Stimulated activated naive CD8-positive, alpha-beta T cell treated with anti-CD3 and anti-CD28 coated beads, Interleukin-15, Interleukin-2, amounts not matched to agents 100 ng/mL and 50 ng/mL, for 24 hours (primary cell): ENCODE results near the gene MRC2.
A peak's percentile ranks its signal among the peaks of the same experiment; 100 is the strongest.

Experiments used
- H3K27ac Mint-ChIP-seq: one replicate; pipeline ENCODE4 v1.8.0; 2021; ENCODE audit warnings: mild to moderate bottlenecking, mixed read lengths
- H3K27me3 Mint-ChIP-seq: one replicate; pipeline ENCODE4 v1.8.0; 2021; ENCODE audit warnings: mixed read lengths
- H3K36me3 Mint-ChIP-seq: one replicate; pipeline ENCODE4 v1.8.0; 2021; ENCODE audit warnings: low read depth, mixed read lengths
- H3K4me1 Mint-ChIP-seq: one replicate; pipeline ENCODE4 v1.8.0; 2021; ENCODE audit warnings: low read depth, mixed read lengths
- H3K4me3 Mint-ChIP-seq: one replicate; pipeline ENCODE4 v1.8.0; 2021; ENCODE audit warnings: mild to moderate bottlenecking, mixed read lengths
- H3K9me3 Mint-ChIP-seq: one replicate; pipeline ENCODE4 v1.8.0; 2021; ENCODE audit warnings: mixed read lengths

MRC2 gene

DNA sequence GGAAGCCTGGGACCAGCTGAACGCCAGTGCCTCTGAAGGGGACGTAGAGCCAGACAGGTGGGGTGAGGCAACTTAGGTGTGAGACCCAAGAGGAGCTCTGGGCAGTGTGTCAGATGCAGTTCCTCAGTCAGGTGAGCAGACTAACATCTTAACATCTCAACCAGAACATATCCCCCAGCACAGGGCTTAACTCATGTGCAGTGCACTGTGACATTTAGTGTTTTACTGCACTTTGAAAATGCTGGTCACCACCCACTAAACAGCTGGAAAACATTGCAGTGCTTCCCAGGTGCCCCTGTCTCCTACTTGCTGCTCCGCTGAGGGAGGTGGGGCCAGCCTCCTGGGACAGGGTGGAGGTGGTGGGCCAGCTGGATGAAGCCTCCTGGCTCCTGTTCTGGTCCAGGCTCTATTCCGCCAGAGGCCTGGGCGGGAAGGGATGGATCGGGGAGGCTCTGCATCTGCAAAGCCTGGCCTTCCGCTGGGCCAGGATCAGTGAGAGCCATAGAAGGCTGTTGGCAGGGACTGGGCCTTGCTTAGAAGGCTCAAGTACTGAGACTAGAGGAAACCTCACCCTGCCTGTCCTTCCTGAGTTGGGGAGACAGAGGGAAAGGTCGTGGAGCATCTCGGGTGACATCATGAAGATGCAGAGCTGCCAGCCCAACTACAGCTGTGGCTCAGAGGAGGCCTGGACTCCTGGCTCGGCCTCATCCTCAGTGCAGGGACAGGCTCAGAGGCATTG is 7.9 kb upstream of the MRC2 start:
- Mint-ChIP-seq H3K27me3 (no peaks in the 10 kb centered on the region), H3K9me3 (no peaks in the 10 kb centered on the region), H3K27ac (no peak overlapping the region), H3K4me3 (no peak overlapping the region), H3K4me1 (no peaks in the 10 kb centered on the region), H3K36me3 (peaks cover 7% of the 10 kb centered on the region)

- H3K27ac Mint-ChIP-seq: no peak overlapping the region
- H3K4me3 Mint-ChIP-seq: no peak overlapping the region
Observed at GRCh38 chr17:62621223-62621622, 6.2 kb upstream of the MRC2 start.

GRCh38 chr17:62625184-62625869 is 2.1 kb upstream of the MRC2 start:
- Mint-ChIP-seq H3K4me3 (no peak overlapping the region), H3K9me3 (no peaks in the 10 kb centered on the region), H3K4me1 (peaks cover 11% of the 10 kb centered on the region), H3K27me3 (peaks cover 20% of the 10 kb centered on the region), H3K27ac (no peak overlapping the region), H3K36me3 (no peaks in the 10 kb centered on the region)

More at GRCh38 chr17:62621223-62621622, 6.2 kb upstream of the MRC2 start:
- Mint-ChIP-seq H3K4me1 (no peaks in the 10 kb centered on the region), H3K9me3 (no peaks in the 10 kb centered on the region), H3K36me3 (no peaks in the 10 kb centered on the region), H3K27me3 (peaks cover 3% of the 10 kb centered on the region)

GRCh38 chr17:62625870-62626200 is 1.6 kb upstream of the MRC2 start:
- H3K27me3 Mint-ChIP-seq: peaks cover 21% of the 10 kb centered on the region
- no peak overlapping the region for H3K4me3 Mint-ChIP-seq
- no peaks in the 10 kb centered on the region for H3K36me3 Mint-ChIP-seq
- no peak overlapping the region for H3K27ac Mint-ChIP-seq
- peaks cover 11% of the 10 kb centered on the region for H3K4me1 Mint-ChIP-seq
- H3K9me3 Mint-ChIP-seq: no peaks in the 10 kb centered on the region

DNA sequence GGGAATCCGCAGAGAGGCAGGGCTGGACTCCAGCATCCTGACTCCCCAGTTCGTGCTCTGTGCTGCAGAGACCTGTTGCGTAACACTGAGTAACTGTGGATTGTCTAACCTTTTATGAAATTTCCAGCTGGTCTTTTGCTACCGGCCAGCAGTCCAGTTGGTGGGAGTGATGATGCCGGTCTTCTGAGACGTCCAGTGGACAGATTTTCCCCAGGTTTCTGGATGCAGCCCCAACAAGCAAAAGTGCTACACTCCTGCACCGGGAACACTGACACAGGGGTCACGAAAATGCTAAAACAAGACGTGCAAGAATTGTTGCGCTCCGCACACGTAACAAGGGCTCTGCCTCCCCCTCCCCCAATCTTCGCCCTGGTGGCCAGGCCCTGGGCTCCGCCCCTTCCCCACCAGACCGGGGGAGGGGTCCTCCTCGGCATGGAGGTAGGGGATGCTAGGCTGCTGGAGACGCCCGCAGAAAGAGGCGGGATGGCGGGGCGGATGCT is 701 bp upstream of the MRC2 start:
- H3K27ac Mint-ChIP-seq: peak overlapping the region; percentile 55
- no peaks in the 10 kb centered on the region for H3K36me3 Mint-ChIP-seq
- peaks cover 11% of the 10 kb centered on the region for H3K4me1 Mint-ChIP-seq
- H3K4me3 Mint-ChIP-seq: peak overlapping the region; percentile 66
- H3K27me3 Mint-ChIP-seq: peaks cover 21% of the 10 kb centered on the region
- no peaks in the 10 kb centered on the region for H3K9me3 Mint-ChIP-seq

DNA sequence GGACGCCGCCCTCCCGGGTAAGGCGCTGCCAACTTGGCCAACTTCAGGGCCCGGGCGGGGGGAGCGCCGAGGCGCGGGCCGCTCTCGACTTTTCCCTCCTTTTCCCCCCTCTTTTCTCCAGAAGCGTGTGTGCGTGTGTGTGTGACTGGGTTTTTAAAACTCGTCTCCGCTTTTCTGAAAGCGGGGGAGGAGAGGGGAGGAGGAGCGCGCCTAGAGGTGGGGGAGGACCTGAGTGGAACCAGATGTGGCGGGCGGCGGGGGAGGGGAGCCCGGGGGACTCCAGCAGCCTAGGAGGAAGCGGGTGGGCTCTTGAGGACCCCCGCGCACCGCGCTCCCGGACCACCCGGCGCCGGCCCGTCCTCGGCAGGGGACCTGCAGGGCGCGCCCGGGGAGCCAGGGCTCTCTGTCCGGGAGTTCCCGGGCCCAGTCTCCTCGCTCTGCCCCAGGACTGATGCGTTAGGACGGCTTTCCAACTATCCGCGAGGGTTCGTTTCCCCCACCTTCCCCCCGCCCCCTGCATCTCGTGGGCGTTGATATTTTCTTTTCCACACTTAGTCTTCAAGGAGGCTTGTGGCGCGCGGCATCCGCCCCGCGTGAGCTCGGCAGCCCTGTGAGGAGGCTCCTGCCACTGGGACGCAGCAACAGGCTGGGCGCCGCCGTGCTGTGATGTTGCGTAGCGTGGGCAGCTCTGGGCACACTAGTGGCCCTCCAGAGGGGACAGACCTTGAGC is 599 bp downstream of the MRC2 start:
- H3K4me1 Mint-ChIP-seq: peaks cover 11% of the 10 kb centered on the region
- H3K36me3 Mint-ChIP-seq: no peaks in the 10 kb centered on the region
- H3K27ac Mint-ChIP-seq: peak overlapping the region; percentile 90
- peak overlapping the region; percentile 90 for H3K4me3 Mint-ChIP-seq
- H3K9me3 Mint-ChIP-seq: no peaks in the 10 kb centered on the region
- peaks cover 21% of the 10 kb centered on the region for H3K27me3 Mint-ChIP-seq

DNA sequence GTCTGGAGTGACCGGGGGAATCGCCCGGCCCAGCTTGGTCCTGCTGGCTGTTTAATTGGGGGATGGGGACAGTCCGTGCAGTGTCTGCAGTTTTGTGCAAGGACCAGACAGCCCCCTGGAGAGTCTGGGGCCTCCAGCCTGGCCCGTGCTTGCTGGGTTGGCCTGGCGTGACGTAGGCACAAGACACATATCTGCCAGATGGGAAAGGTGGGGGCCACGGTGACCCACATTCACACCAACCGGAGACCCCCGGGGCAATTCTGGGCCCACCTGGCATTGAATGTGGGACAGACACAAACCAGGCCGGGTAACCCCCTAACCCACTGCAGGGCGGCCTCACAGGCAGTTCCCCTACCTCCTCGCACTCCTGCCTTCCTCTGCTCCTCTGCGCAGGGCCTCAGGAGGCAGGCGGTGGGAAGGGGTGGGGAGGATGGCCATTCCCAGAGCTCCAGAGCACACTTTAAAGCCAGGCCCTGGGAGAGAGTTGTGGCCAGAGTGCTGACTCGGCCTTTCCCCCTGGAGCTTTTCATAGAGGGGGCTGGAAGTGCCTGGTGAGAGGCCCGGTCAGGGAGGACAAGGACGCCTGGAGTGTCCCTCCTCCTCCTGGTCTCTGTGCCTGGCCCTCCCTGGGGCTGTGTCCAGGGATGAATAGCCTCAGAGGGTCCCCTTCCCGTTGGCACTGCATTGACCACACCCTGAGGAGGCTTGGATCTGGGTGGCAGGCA is 1.5 kb downstream of the MRC2 start:
- Mint-ChIP-seq H3K4me1 (peaks cover 11% of the 10 kb centered on the region), H3K27ac (peak overlapping the region; percentile 90), H3K27me3 (peaks cover 21% of the 10 kb centered on the region), H3K4me3 (peak overlapping the region; percentile 90), H3K9me3 (no peaks in the 10 kb centered on the region), H3K36me3 (no peaks in the 10 kb centered on the region)

GRCh38 chr17:62629556-62630364 is 2.3 kb downstream of the MRC2 start:
- H3K4me3 Mint-ChIP-seq: no peak overlapping the region
- H3K27me3 Mint-ChIP-seq: peaks cover 21% of the 10 kb centered on the region
- H3K36me3 Mint-ChIP-seq: no peaks in the 10 kb centered on the region
- no peaks in the 10 kb centered on the region for H3K9me3 Mint-ChIP-seq
- H3K4me1 Mint-ChIP-seq: peaks cover 11% of the 10 kb centered on the region
- no peak overlapping the region for H3K27ac Mint-ChIP-seq

DNA sequence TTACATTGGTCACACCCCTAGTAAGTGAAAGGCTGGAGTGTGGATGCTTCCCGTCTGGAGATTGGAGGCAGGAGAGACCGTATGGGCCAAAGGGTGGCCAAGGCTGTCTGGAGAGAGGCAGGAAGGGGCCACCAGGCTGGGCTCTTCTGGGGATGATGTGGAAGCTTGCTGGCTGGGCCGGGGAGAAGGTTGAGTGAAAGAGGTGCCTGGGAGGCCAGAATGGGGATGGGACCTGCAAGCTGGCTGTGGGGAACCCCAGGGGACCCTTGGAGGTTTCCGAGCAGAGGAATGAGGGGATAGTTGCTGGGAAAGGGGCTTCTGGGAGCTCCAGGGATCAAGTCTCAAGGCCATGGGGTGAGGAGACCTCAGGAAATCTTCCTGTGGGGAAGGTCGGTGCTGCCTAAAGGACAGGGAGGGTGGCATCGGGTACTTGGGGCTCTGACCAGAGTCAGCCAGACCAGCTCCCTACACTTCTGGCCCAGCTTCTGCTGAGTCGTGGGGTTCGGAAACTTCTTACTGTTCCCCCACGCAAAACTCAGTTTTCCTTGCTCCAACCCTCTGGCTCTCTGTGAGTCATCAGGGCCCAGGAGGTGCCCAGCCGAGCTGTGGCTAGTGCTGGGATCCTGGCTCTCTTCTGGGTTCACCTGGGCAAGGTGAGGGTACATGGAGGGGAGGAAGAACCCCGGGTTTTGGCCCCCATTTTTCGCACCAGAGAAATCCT is 3.1 kb downstream of the MRC2 start:
- Mint-ChIP-seq H3K27me3 (peaks cover 21% of the 10 kb centered on the region), H3K9me3 (no peaks in the 10 kb centered on the region), H3K27ac (no peak overlapping the region), H3K4me1 (peaks cover 11% of the 10 kb centered on the region), H3K4me3 (no peak overlapping the region), H3K36me3 (no peaks in the 10 kb centered on the region)

DNA sequence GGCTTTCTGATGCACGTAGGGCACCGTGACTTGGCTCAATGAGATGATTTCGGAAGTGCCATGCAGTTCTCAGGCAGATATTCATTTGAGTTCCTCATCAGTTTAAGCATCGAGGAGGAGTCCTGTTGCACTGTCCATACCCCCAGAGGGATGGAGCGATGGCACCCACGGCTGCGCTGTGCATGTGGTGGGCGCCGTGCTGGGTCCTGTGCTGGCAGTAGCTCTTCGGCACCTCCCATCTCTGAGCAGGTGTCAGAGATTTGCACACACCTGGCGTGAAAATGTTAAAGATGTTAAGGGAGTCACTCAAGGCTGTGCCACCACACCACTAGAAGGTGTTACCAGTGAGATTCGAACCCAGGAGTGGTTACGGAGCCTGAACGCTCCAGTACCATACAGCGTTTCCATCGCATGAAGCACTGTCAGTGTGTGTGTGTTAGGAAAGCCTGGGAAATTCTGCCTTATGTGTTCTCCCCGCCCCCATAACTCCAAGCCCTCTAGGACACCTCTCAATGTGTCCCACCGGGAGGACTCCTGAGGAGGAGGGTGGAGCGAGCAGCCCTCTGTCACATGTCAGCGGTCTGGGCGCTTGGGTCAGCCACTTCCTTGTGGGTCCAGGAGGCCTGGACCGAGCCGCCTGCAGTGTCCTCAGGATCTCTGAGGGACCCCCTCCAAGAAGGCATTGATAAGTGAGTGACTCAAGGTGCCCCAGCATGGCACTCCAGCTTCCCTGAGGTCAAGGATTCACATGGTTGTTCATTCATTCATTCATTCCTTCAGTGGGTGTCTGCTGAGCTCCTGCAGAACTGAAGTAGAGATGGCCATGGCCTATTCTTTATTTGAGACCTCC is 3.8 kb downstream of the MRC2 start:
- Mint-ChIP-seq H3K4me3 (no peak overlapping the region), H3K36me3 (no peaks in the 10 kb centered on the region), H3K4me1 (peaks cover 11% of the 10 kb centered on the region), H3K9me3 (no peaks in the 10 kb centered on the region), H3K27me3 (peaks cover 17% of the 10 kb centered on the region), H3K27ac (no peak overlapping the region)

DNA sequence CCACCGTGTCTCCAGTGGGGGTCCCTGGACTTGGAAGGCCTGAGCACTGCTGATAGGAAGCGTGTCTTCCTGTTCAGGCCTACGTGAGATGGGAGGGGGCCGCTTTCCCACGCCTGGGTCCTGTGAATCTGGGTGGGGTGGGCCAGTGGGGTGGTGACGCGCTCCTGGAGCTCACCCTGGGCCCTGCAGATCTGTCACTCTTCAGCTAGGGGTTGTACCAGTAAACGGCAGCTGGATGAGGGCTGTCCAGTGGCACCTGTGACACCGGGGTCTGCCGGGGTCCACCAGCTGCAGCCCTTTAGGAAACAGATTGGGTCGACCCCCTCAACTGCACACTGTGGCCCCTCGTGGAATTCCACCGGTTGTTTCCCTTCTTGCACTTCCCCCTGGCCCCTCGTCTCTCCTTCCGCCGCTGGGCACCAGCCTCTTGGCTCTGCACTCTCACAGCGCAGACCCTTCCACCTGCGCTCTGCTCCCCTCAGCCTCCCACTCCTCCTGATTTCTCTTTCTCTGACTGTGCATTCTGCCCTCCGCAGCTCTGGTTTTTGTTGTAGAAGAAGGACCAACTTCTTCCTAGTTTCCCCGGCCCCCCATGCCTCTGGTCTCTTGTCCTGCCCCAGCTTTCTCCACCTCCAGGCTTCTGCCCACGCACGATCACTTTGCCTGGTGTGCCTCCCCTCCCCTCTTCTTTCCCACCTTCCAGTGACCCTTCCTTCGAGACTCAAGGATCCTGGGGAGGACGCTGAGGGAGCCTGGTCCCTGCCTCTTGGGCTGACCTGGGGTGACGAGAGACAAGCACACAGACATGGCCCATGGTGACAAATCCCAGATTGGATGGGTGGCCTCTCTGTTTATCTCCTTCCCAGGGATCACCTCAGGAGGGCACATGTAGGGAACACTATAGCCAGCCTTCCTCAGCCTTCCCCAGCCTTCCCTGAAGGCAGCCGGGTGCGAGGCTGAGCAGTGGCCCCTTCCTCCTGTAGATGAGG is 4.8 kb downstream of the MRC2 start:
- Mint-ChIP-seq H3K27ac (no peak overlapping the region), H3K36me3 (no peaks in the 10 kb centered on the region), H3K4me1 (peaks cover 11% of the 10 kb centered on the region), H3K9me3 (no peaks in the 10 kb centered on the region), H3K27me3 (peaks cover 12% of the 10 kb centered on the region), H3K4me3 (no peak overlapping the region)

DNA sequence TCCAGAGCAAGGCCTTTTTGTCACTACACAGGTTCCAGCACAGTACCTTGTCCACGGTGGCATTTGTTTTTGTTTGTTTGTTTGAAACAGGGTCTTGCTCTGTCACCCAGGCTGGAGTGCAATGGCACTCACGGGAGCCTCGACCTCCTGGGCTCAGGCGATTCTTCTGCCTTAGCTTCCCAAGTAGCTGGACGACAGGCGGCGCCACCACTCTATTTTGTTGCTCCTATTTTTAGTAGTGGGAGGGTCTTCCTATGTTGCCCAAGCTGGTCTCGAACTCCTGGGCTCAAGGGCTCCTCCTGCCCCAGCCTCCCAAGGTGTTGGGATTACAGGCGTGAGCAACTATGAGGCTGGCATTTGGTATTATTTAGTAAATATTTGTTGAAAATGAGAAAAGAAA is 10.3 kb downstream of the MRC2 start:
- no peak overlapping the region for H3K27ac Mint-ChIP-seq
- peaks cover 3% of the 10 kb centered on the region for H3K4me1 Mint-ChIP-seq
- H3K9me3 Mint-ChIP-seq: no peaks in the 10 kb centered on the region
- peaks cover 6% of the 10 kb centered on the region for H3K27me3 Mint-ChIP-seq
- H3K4me3 Mint-ChIP-seq: no peak overlapping the region
- H3K36me3 Mint-ChIP-seq: no peaks in the 10 kb centered on the region
